Activated naive CD8-positive, alpha-beta T cell treated with anti-CD3 and anti-CD28 coated beads, Interleukin-2, amount 50 U/mL, for 24 hours (primary cell): ENCODE measurements around the gene TMEM132A.
A peak's percentile ranks its signal among the peaks of the same experiment; 100 is the strongest.

Experiments
- ATAC-seq: fragments of 150-1000 bp; cut with Tn5 transposase; one replicate; pipeline ENCODE4 v1.10.0; 2021
- DNase-seq: peaks from one replicate; pipeline ENCODE4 v3.0.0; 2021
- H3K27ac Mint-ChIP-seq: one replicate; pipeline ENCODE4 v1.8.0; 2021; ENCODE audit warnings: mild to moderate bottlenecking, mixed read lengths
- H3K27me3 Mint-ChIP-seq: one replicate; pipeline ENCODE4 v1.8.0; 2021; ENCODE audit warnings: mixed read lengths
- H3K36me3 Mint-ChIP-seq: one replicate; pipeline ENCODE4 v1.8.0; 2021; ENCODE audit warnings: low read depth, mixed read lengths
- H3K4me1 Mint-ChIP-seq: one replicate; pipeline ENCODE4 v1.8.0; 2021; ENCODE audit warnings: mixed read lengths
- H3K4me3 Mint-ChIP-seq: one replicate; pipeline ENCODE4 v1.8.0; 2021; ENCODE audit warnings: mild to moderate bottlenecking, moderate library complexity, mixed read lengths
- H3K9me3 Mint-ChIP-seq: one replicate; pipeline ENCODE4 v1.8.0; 2021; ENCODE audit warnings: mixed read lengths

TMEM132A gene

GRCh38 chr11:60912851-60913528 is 11.3 kb upstream of the TMEM132A start:
- Mint-ChIP-seq H3K9me3 (peaks cover 5% of the 10 kb centered on the region), H3K36me3 (peaks cover 5% of the 10 kb centered on the region), H3K27me3 (no peaks in the 10 kb centered on the region), H3K27ac (peak overlapping the region; percentile 99), H3K4me1 (peaks cover 74% of the 10 kb centered on the region), H3K4me3 (peak overlapping the region; percentile 97)
- DNase-seq = no peak
- ATAC-seq = no peak

GRCh38 chr11:60913793-60914632 is 10.2 kb upstream of the TMEM132A start, which contains the start of gene TMEM109:
Gene TMEM109 (plus strand): TSS chr11:60914158. CDS start chr11:60919694, 5,536 bp downstream.
- no peaks in the 10 kb centered on the region for H3K27me3 Mint-ChIP-seq
- DNase-seq = peak; percentile 89
- peak; percentile 74 for ATAC-seq

GRCh38 chr11:60914633-60915247 is 9.5 kb upstream of the TMEM132A start:
- peak overlapping the region; percentile 87 for H3K27ac Mint-ChIP-seq
- peak; percentile 15 for ATAC-seq
- H3K36me3 Mint-ChIP-seq = peaks cover 11% of the 10 kb centered on the region
- H3K4me1 Mint-ChIP-seq = peaks cover 88% of the 10 kb centered on the region
- no peak for DNase-seq
- peak overlapping the region; percentile 97 for H3K4me3 Mint-ChIP-seq
- peaks cover under 1% of the 10 kb centered on the region for H3K9me3 Mint-ChIP-seq
- H3K27me3 Mint-ChIP-seq = no peaks in the 10 kb centered on the region

More at GRCh38 chr11:60913793-60914632, 10.2 kb upstream of the TMEM132A start, which contains the start of gene TMEM109:
- peaks cover 84% of the 10 kb centered on the region for H3K4me1 Mint-ChIP-seq
- H3K36me3 Mint-ChIP-seq = peaks cover 5% of the 10 kb centered on the region
- H3K9me3 Mint-ChIP-seq = peaks cover 5% of the 10 kb centered on the region
- peak within 1 kb of the TSS; percentile 97 for H3K4me3 Mint-ChIP-seq
- peak within 1 kb of the TSS; percentile 99 for H3K27ac Mint-ChIP-seq

- peak; percentile 75 for DNase-seq
- ATAC-seq = peak; percentile 68
- peak overlapping the region; percentile 87 for H3K27ac Mint-ChIP-seq
- H3K27me3 Mint-ChIP-seq = no peaks in the 10 kb centered on the region
- peaks cover 17% of the 10 kb centered on the region for H3K36me3 Mint-ChIP-seq
- peak overlapping the region; percentile 97 for H3K4me3 Mint-ChIP-seq
- H3K4me1 Mint-ChIP-seq = peaks cover 84% of the 10 kb centered on the region
- H3K9me3 Mint-ChIP-seq = no peaks in the 10 kb centered on the region
Observed at GRCh38 chr11:60915248-60915914, 8.9 kb upstream of the TMEM132A start.

GRCh38 chr11:60916669-60917206 is 7.5 kb upstream of the TMEM132A start:
- H3K27ac Mint-ChIP-seq = peak overlapping the region; percentile 18
- no peak for ATAC-seq

GRCh38 chr11:60917267-60917666 is 7.0 kb upstream of the TMEM132A start:
- Mint-ChIP-seq H3K4me1 (peaks cover 65% of the 10 kb centered on the region), H3K9me3 (no peaks in the 10 kb centered on the region), H3K4me3 (no peak overlapping the region), H3K36me3 (peaks cover 34% of the 10 kb centered on the region), H3K27me3 (no peaks in the 10 kb centered on the region), H3K27ac (no peak overlapping the region)
- no peak for DNase-seq
- ATAC-seq = no peak

More at GRCh38 chr11:60916669-60917206, 7.5 kb upstream of the TMEM132A start:
- no peak for DNase-seq
- Mint-ChIP-seq H3K27me3 (no peaks in the 10 kb centered on the region), H3K36me3 (peaks cover 31% of the 10 kb centered on the region), H3K4me1 (peaks cover 70% of the 10 kb centered on the region), H3K9me3 (no peaks in the 10 kb centered on the region), H3K4me3 (peak overlapping the region; percentile 1)

- peaks cover 40% of the 10 kb centered on the region for H3K36me3 Mint-ChIP-seq
- H3K4me3 Mint-ChIP-seq = no peak overlapping the region
- peaks cover 4% of the 10 kb centered on the region for H3K27me3 Mint-ChIP-seq
- peaks cover 55% of the 10 kb centered on the region for H3K4me1 Mint-ChIP-seq
- DNase-seq (no peak), ATAC-seq (no peak)
- no peak overlapping the region for H3K27ac Mint-ChIP-seq
- H3K9me3 Mint-ChIP-seq = no peaks in the 10 kb centered on the region
Observed at GRCh38 chr11:60918251-60918938, 5.9 kb upstream of the TMEM132A start.

- peaks cover 4% of the 10 kb centered on the region for H3K27me3 Mint-ChIP-seq
- H3K4me1 Mint-ChIP-seq = peaks cover 51% of the 10 kb centered on the region
- ATAC-seq = no peak
- H3K27ac Mint-ChIP-seq = no peak overlapping the region
- no peak for DNase-seq
- H3K4me3 Mint-ChIP-seq = no peak overlapping the region
- peaks cover 42% of the 10 kb centered on the region for H3K36me3 Mint-ChIP-seq
- no peaks in the 10 kb centered on the region for H3K9me3 Mint-ChIP-seq
Observed at GRCh38 chr11:60918939-60919265, 5.4 kb upstream of the TMEM132A start.

- H3K4me3 Mint-ChIP-seq = no peak overlapping the region
- peaks cover 40% of the 10 kb centered on the region for H3K36me3 Mint-ChIP-seq
Observed at GRCh38 chr11:60919320-60919719, 4.9 kb upstream of the TMEM132A start.

GRCh38 chr11:60919956-60920355 is 4.3 kb upstream of the TMEM132A start:
- Mint-ChIP-seq H3K36me3 (peaks cover 38% of the 10 kb centered on the region), H3K4me3 (no peak overlapping the region), H3K27ac (no peak overlapping the region), H3K4me1 (peaks cover 51% of the 10 kb centered on the region), H3K9me3 (no peaks in the 10 kb centered on the region), H3K27me3 (peaks cover 5% of the 10 kb centered on the region)
- DNase-seq (no peak), ATAC-seq (no peak)

More at GRCh38 chr11:60919320-60919719, 4.9 kb upstream of the TMEM132A start:
- Mint-ChIP-seq H3K9me3 (no peaks in the 10 kb centered on the region), H3K27me3 (peaks cover 4% of the 10 kb centered on the region), H3K27ac (peak overlapping the region; percentile 14), H3K4me1 (peaks cover 51% of the 10 kb centered on the region)
- ATAC-seq (no peak), DNase-seq (no peak)

GRCh38 chr11:60921259-60921658 is 3.0 kb upstream of the TMEM132A start:
- H3K4me1 Mint-ChIP-seq = peaks cover 54% of the 10 kb centered on the region
- no peak for DNase-seq
- no peak overlapping the region for H3K27ac Mint-ChIP-seq
- peaks cover 38% of the 10 kb centered on the region for H3K36me3 Mint-ChIP-seq
- no peak overlapping the region for H3K4me3 Mint-ChIP-seq
- H3K27me3 Mint-ChIP-seq = peaks cover 17% of the 10 kb centered on the region
- no peaks in the 10 kb centered on the region for H3K9me3 Mint-ChIP-seq
- no peak for ATAC-seq

- no peak overlapping the region for H3K4me3 Mint-ChIP-seq
- DNase-seq = no peak
- no peak overlapping the region for H3K27ac Mint-ChIP-seq
- H3K36me3 Mint-ChIP-seq = peaks cover 36% of the 10 kb centered on the region
- peaks cover 48% of the 10 kb centered on the region for H3K4me1 Mint-ChIP-seq
- no peaks in the 10 kb centered on the region for H3K9me3 Mint-ChIP-seq
- ATAC-seq = no peak
- H3K27me3 Mint-ChIP-seq = peaks cover 22% of the 10 kb centered on the region
Observed at GRCh38 chr11:60921777-60922335, 2.4 kb upstream of the TMEM132A start.

- ATAC-seq (no peak), DNase-seq (no peak)
- Mint-ChIP-seq H3K9me3 (no peaks in the 10 kb centered on the region), H3K27ac (no peak overlapping the region), H3K27me3 (peaks cover 23% of the 10 kb centered on the region), H3K4me1 (peaks cover 40% of the 10 kb centered on the region), H3K36me3 (peaks cover 36% of the 10 kb centered on the region), H3K4me3 (no peak overlapping the region)
Observed at GRCh38 chr11:60922906-60923305, 1.4 kb upstream of the TMEM132A start.
